Urinary bladder (tissue), 4 donors: Measurements from ENCODE around the gene FHOD3. TPM values are rescaled to one million over a fixed set of nuclear protein-coding genes. Genes with fewer than 3 reads are reported as not detected.

Source experiments
- DNase-seq: peaks from one replicate; pipeline ENCODE4 v3.0.0-alpha.2; 2015; ENCODE audit errors: extremely low spot score
- H3K27ac ChIP-seq: one replicate; pipeline ENCODE4 v1.5.1; 2013; ENCODE audit warnings: low read depth, mild to moderate bottlenecking, moderate library complexity
- H3K36me3 ChIP-seq: one replicate; pipeline ENCODE4 v1.6.1; 2013; ENCODE audit warnings: mild to moderate bottlenecking, moderate library complexity; ENCODE audit not compliant: insufficient read depth
- H3K4me1 ChIP-seq: one replicate; pipeline ENCODE4 v1.6.1; 2013; ENCODE audit warnings: mild to moderate bottlenecking, moderate library complexity; ENCODE audit not compliant: insufficient read depth
- H3K4me3 ChIP-seq: one replicate; pipeline ENCODE4 v1.5.1; 2013; ENCODE audit warnings: low read depth, low read length
- WGBS: extraction: QIAGEN DNeasy Blood & Tissue Kit; methylation state at CpG from one replicate; pipeline ENCODE4 v1.1.7; 2013; 5-methylcytosine and 5-hydroxymethylcytosine counted together
- polyA plus RNA-seq: library from polyadenylated mRNA; stranded (reverse); fragments of 200-250 nt; gene quantifications from one replicate; pipeline ENCODE4 v1.2.3, GENCODE V29; 2013
- total RNA-seq: library from RNA; depleted of rRNA; stranded (reverse); fragments of >200 nt; gene quantifications from one replicate; pipeline ENCODE4 v1.2.3, GENCODE V29; 2014
- donor health status: healthy with polysubstance abuse.
- donor health status: healthy.

FHOD3 gene
- total and polyA plus RNA-seq, 2 donors = 27.2 to 35.4 TPM

- DNase-seq = no peak
- Histone ChIP-seq H3K36me3 (no peaks in the 10 kb centered on the region), H3K27ac (no peak overlapping the region), H3K4me3 (no peak overlapping the region), H3K4me1 (no peaks in the 10 kb centered on the region)
- WGBS = 91% methylated on average over 1 of the region's 1 CpG
These were observed 117.7 kb downstream of the FHOD3 start for GRCh38 chr18:36415171-36415570.

- H3K27ac ChIP-seq = no peak overlapping the region
- H3K4me1 ChIP-seq = no peaks in the 10 kb centered on the region
- DNase-seq = no peak
- 42% methylated on average over 2 of the region's 2 CpGs for WGBS
- no peaks in the 10 kb centered on the region for H3K36me3 ChIP-seq
- no peak overlapping the region for H3K4me3 ChIP-seq
These were observed 118.1 kb downstream of the FHOD3 start for GRCh38 chr18:36415625-36416024.

- no peaks in the 10 kb centered on the region for H3K4me1 ChIP-seq
- WGBS = 84% methylated on average over 3 of the region's 3 CpGs
- H3K27ac ChIP-seq = no peak overlapping the region
- no peak overlapping the region for H3K4me3 ChIP-seq
- DNase-seq = no peak
- no peaks in the 10 kb centered on the region for H3K36me3 ChIP-seq
These were observed 121.8 kb downstream of the FHOD3 start for GRCh38 chr18:36419188-36419899.

GRCh38 chr18:36419900-36420531, 122.5 kb downstream of the FHOD3 start:
- no peaks in the 10 kb centered on the region for H3K36me3 ChIP-seq
- no peak overlapping the region for H3K4me3 ChIP-seq
- no peaks in the 10 kb centered on the region for H3K4me1 ChIP-seq
- DNase-seq = no peak
- H3K27ac ChIP-seq = no peak overlapping the region
- 83% methylated on average over 7 of the region's 7 CpGs for WGBS

- H3K27ac ChIP-seq = no peak overlapping the region
- no peak for DNase-seq
- WGBS = 51% methylated on average over 1 of the region's 1 CpG
- H3K4me3 ChIP-seq = no peak overlapping the region
- H3K4me1 ChIP-seq = no peaks in the 10 kb centered on the region
- H3K36me3 ChIP-seq = no peaks in the 10 kb centered on the region
These were observed 123.3 kb downstream of the FHOD3 start for GRCh38 chr18:36420826-36421225.

- 85% methylated on average over 4 of the region's 4 CpGs for WGBS
These were observed 127.2 kb downstream of the FHOD3 start for GRCh38 chr18:36424741-36425142.

GRCh38 chr18:36427369-36427768, 129.9 kb downstream of the FHOD3 start:
- Histone ChIP-seq H3K36me3 (no peaks in the 10 kb centered on the region), H3K27ac (no peak overlapping the region), H3K4me3 (no peak overlapping the region), H3K4me1 (no peaks in the 10 kb centered on the region)
- no peak for DNase-seq
- WGBS = 90% methylated on average over 3 of the region's 3 CpGs

More at GRCh38 chr18:36424741-36425142, 127.2 kb downstream of the FHOD3 start:
- Histone ChIP-seq H3K27ac (no peak overlapping the region), H3K36me3 (no peaks in the 10 kb centered on the region), H3K4me3 (no peak overlapping the region), H3K4me1 (no peaks in the 10 kb centered on the region)
- no peak for DNase-seq

- no peaks in the 10 kb centered on the region for H3K36me3 ChIP-seq
- 90% methylated on average over 2 of the region's 2 CpGs for WGBS
- no peak for DNase-seq
- no peak overlapping the region for H3K27ac ChIP-seq
- H3K4me1 ChIP-seq = no peaks in the 10 kb centered on the region
- no peak overlapping the region for H3K4me3 ChIP-seq
These were observed 130.3 kb downstream of the FHOD3 start for GRCh38 chr18:36427831-36428230.

GRCh38 chr18:36428431-36429029, 131.0 kb downstream of the FHOD3 start:
- DNase-seq = no peak
- Histone ChIP-seq H3K27ac (no peak overlapping the region), H3K4me1 (no peaks in the 10 kb centered on the region), H3K4me3 (no peak overlapping the region), H3K36me3 (no peaks in the 10 kb centered on the region)
- 82% methylated on average over 8 of the region's 8 CpGs for WGBS

GRCh38 chr18:36432880-36433555, 135.5 kb downstream of the FHOD3 start:
- 81% methylated on average over 4 of the region's 4 CpGs for WGBS
- Histone ChIP-seq H3K27ac (no peak overlapping the region), H3K36me3 (no peaks in the 10 kb centered on the region), H3K4me1 (no peaks in the 10 kb centered on the region), H3K4me3 (no peak overlapping the region)
- no peak for DNase-seq

GRCh38 chr18:36436387-36436786, 138.9 kb downstream of the FHOD3 start:
- DNase-seq = no peak
- Histone ChIP-seq H3K36me3 (no peaks in the 10 kb centered on the region), H3K4me3 (no peak overlapping the region), H3K4me1 (no peaks in the 10 kb centered on the region), H3K27ac (no peak overlapping the region)
- 94% methylated on average over 5 of the region's 5 CpGs for WGBS

- Histone ChIP-seq H3K27ac (no peak overlapping the region), H3K4me3 (no peak overlapping the region), H3K4me1 (no peaks in the 10 kb centered on the region), H3K36me3 (no peaks in the 10 kb centered on the region)
- DNase-seq = no peak
- WGBS = 41% methylated on average over 2 of the region's 2 CpGs
These were observed 143.1 kb downstream of the FHOD3 start for GRCh38 chr18:36440614-36441013.

GRCh38 chr18:36441426-36442240, 144.1 kb downstream of the FHOD3 start:
- WGBS = 33% methylated on average over 9 of the region's 9 CpGs
- Histone ChIP-seq H3K4me1 (no peaks in the 10 kb centered on the region), H3K4me3 (no peak overlapping the region), H3K36me3 (no peaks in the 10 kb centered on the region), H3K27ac (no peak overlapping the region)
- DNase-seq = no peak
